Glutamatergic neuron (in vitro differentiated cells): Measurements from ENCODE around the gene SEMA4D. TPM values are rescaled to one million over a fixed set of nuclear protein-coding genes. Genes with fewer than 3 reads are reported as not detected.

Experiments used
- DNase-seq: peaks from one replicate; pipeline ENCODE4 v3.0.0; 2022
- H3K27ac Mint-ChIP-seq: one replicate; pipeline ENCODE4 v1.8.0; 2020; ENCODE audit warnings: mild to moderate bottlenecking, mixed read lengths, inconsistent platforms; ENCODE audit not compliant: unreplicated experiment
- H3K27me3 Mint-ChIP-seq: one replicate; pipeline ENCODE4 v1.8.0; 2020; ENCODE audit warnings: mild to moderate bottlenecking, moderate library complexity, mixed read lengths, inconsistent platforms; ENCODE audit not compliant: unreplicated experiment
- H3K36me3 Mint-ChIP-seq: one replicate; pipeline ENCODE4 v1.8.0; 2020; ENCODE audit warnings: mild to moderate bottlenecking, mixed read lengths, inconsistent platforms; ENCODE audit not compliant: unreplicated experiment
- H3K4me1 Mint-ChIP-seq: one replicate; pipeline ENCODE4 v1.8.0; 2020; ENCODE audit warnings: mild to moderate bottlenecking, low read depth, mixed read lengths, inconsistent platforms; ENCODE audit not compliant: unreplicated experiment
- H3K4me3 Mint-ChIP-seq: one replicate; pipeline ENCODE4 v1.8.0; 2020; ENCODE audit warnings: mild to moderate bottlenecking, mixed read lengths, inconsistent platforms; ENCODE audit not compliant: unreplicated experiment
- H3K9me3 Mint-ChIP-seq: one replicate; pipeline ENCODE4 v1.8.0; 2020; ENCODE audit warnings: mild to moderate bottlenecking, moderate library complexity, mixed read lengths, inconsistent platforms; ENCODE audit not compliant: unreplicated experiment
- total RNA-seq: library from RNA; stranded (reverse); fragmentation: NEBNext Ultra II Directional; extraction: Animal tissue kit (Norgen Biotek cat#: 25700); gene quantifications from one replicate; pipeline ENCODE4 v1.2.1, GENCODE V29; 2021; ENCODE audit not compliant: unreplicated experiment
- TF ChIP-seq, protein P1 (sequence below): fragments of 200-600 bp; sonication (generic); IDR thresholded peaks from one replicate; pipeline ENCODE4 v1.5.0; 2021; ENCODE audit not compliant: partially characterized antibody, unreplicated experiment

The SEMA4D gene
- total RNA-seq, 1 donor from 2014 or later, result 192 TPM

DNA sequence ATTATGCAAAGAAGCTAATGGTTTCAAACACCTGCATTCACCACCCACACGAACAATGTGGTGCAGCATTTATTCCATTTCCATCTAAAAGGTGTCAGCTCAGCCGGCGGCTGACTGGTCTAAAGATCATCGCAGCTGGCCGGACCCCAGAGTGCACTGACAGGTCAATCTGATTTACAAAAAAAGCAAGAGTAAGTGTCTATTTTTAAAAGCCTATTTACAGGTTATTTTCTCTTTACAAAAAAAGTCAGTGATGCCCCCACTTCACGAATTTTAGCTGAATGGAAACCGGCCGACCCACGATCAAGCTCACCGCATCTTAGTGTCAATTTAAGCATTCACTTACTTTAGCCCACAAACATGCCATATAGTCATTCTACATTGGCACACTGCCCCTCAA lies 58.3 kb downstream of the SEMA4D start:
- peaks cover 10% of the 10 kb centered on the region for H3K9me3 Mint-ChIP-seq
- H3K27ac Mint-ChIP-seq, result no peak overlapping the region
- DNase-seq, result no peak
- peaks cover 46% of the 10 kb centered on the region for H3K4me1 Mint-ChIP-seq
- H3K27me3 Mint-ChIP-seq, result peaks cover 17% of the 10 kb centered on the region
- no peaks in the 10 kb centered on the region for H3K36me3 Mint-ChIP-seq
- H3K4me3 Mint-ChIP-seq, result no peak overlapping the region
- TF ChIP-seq, protein P1, sequence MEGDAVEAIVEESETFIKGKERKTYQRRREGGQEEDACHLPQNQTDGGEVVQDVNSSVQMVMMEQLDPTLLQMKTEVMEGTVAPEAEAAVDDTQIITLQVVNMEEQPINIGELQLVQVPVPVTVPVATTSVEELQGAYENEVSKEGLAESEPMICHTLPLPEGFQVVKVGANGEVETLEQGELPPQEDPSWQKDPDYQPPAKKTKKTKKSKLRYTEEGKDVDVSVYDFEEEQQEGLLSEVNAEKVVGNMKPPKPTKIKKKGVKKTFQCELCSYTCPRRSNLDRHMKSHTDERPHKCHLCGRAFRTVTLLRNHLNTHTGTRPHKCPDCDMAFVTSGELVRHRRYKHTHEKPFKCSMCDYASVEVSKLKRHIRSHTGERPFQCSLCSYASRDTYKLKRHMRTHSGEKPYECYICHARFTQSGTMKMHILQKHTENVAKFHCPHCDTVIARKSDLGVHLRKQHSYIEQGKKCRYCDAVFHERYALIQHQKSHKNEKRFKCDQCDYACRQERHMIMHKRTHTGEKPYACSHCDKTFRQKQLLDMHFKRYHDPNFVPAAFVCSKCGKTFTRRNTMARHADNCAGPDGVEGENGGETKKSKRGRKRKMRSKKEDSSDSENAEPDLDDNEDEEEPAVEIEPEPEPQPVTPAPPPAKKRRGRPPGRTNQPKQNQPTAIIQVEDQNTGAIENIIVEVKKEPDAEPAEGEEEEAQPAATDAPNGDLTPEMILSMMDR, result no peak

DNA sequence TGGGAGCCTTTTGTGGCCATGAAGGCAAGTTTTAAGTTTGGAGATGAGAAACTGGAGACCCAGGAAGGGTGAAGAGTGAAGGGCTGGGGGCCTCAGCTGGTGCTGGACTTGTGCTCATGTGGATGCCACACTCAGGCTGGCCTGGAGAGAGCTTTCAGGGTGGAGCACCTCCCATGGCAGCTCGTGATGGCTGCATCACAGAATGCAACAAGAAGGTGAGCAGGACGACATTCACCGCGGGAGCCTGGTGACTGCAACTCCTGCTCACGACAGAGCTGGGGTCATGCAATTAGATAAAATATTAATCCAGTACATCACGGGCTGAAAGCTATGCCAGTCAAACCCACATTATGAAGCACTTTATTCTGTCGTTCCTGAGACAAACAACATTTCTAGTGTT lies 59.7 kb downstream of the SEMA4D start:
- Mint-ChIP-seq H3K4me3 (no peak overlapping the region), H3K27me3 (peaks cover 13% of the 10 kb centered on the region), H3K36me3 (no peaks in the 10 kb centered on the region), H3K9me3 (peaks cover 14% of the 10 kb centered on the region), H3K27ac (no peak overlapping the region), H3K4me1 (peaks cover 40% of the 10 kb centered on the region)
- no peak for DNase-seq
- TF ChIP-seq, protein P1, result no peak

DNA sequence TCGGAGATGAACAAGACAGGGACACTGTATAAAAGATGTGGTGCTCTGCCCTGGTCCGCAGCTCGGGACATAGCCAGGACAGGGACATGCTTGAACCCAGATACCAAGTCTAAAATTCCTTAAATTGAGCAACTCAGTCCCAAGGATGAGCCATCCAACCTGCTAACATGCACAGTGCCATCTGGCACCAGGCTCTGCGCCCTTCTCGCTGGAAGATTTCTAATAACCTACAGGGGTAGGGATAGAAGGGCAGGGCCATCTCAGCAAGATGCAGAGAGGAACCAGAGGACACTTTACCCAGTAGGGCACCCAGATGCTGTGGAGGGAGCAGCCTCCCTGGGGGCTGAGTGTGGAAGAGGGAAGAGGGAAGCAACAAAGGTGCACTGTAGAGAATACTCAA lies 60.1 kb downstream of the SEMA4D start:
- no peak for DNase-seq
- Mint-ChIP-seq H3K36me3 (no peaks in the 10 kb centered on the region), H3K27ac (no peak overlapping the region), H3K4me1 (peaks cover 43% of the 10 kb centered on the region), H3K27me3 (peaks cover 13% of the 10 kb centered on the region), H3K9me3 (peaks cover 14% of the 10 kb centered on the region), H3K4me3 (no peak overlapping the region)
- TF ChIP-seq, protein P1, result no peak

DNA sequence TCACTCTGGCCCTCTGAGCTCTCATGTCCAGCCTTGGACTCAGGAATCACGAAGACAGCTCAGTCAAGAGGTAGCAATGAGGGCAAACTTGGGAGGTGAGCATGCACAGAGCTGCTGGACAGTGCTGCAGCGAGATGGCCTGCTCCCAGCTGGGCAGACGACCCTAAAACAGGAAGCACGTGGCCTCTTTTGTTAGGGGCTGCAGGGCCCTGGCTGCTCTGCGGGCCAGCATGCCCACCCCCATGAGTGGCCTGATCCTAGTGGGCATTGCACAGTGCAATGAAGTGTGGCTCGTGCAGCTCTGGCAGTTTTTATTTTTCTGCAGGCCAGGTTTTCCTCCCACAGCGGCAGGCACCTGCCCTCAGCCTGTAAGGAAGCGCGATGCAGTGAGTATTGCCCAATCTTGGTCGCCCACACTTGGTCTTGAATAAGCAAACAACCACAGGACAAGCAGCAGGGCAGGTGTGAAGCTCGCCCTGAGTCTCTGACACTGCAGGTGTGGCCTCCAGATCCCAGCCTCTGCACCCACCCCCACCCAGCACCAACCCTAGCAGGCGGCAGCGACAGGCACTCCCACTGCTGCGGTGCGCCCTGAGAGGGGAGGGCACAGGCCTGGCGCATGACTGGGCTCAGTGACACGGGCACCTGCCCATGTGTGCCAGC lies 60.8 kb downstream of the SEMA4D start:
- Mint-ChIP-seq H3K27me3 (peaks cover 13% of the 10 kb centered on the region), H3K4me3 (no peak overlapping the region), H3K4me1 (peaks cover 43% of the 10 kb centered on the region), H3K9me3 (peaks cover 14% of the 10 kb centered on the region), H3K36me3 (no peaks in the 10 kb centered on the region), H3K27ac (no peak overlapping the region)
- TF ChIP-seq, protein P1, result no peak
- no peak for DNase-seq

DNA sequence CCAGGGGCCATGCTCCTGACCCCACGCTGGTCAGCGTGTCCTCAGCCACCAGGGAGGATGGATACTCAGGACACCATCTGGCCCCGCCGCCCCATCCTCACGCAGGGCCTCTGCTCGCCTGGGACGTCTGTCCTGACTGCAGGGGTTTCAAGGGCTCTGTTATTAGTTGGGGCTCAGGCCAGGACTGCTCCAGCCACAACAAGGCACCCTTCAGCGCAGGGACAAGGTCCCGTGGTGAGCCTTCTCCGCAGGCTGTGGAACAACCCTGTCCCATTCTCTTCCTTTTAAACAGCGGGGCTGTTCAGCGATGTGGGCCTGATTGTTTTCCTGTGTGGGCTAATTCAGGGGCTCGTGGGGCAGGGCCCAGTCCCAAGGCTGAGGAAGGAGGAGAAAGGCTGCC lies 61.6 kb downstream of the SEMA4D start:
- no peaks in the 10 kb centered on the region for H3K36me3 Mint-ChIP-seq
- H3K4me3 Mint-ChIP-seq, result peak overlapping the region; percentile 25
- H3K27ac Mint-ChIP-seq, result no peak overlapping the region
- H3K9me3 Mint-ChIP-seq, result peaks cover 13% of the 10 kb centered on the region
- peaks cover 44% of the 10 kb centered on the region for H3K4me1 Mint-ChIP-seq
- TF ChIP-seq, protein P1, result no peak
- no peak for DNase-seq
- H3K27me3 Mint-ChIP-seq, result peaks cover 13% of the 10 kb centered on the region
